Tibial artery (tissue), 4 donors: ENCODE measurements around the gene ZNF511.
"Not testable (repeated sequence)": the region's sequence is repeated elsewhere in the genome, so short reads cannot be mapped to it uniquely, and the experiment has no call there.

Experiments
- DNase-seq, 2 donors: peaks; one replicate each; pipeline ENCODE4 v3.0.0-alpha.2; 2019
- H3K27ac ChIP-seq, 2 donors: fragments of 200-600 bp; sonication (generic) in 1 of 2; 1 replicate in 1 of 2; 2 replicates in 1 of 2; pipeline ENCODE4 v1.5.1; 2018 to 2019; ENCODE audit warnings: mild to moderate bottlenecking in 1 of 2
- H3K27me3 ChIP-seq, 2 donors: fragments of 200-600 bp; sonication (generic) in 1 of 2; one replicate each; pipeline versions ENCODE4 v1.5.1 to v1.6.0; 2016 to 2019
- H3K36me3 ChIP-seq, 3 donors: fragments of 200-600 bp; sonication (generic) in 2 of 3; one replicate each; pipeline ENCODE4 v1.5.1; 2016 to 2019; ENCODE audit warnings: mild to moderate bottlenecking in 2 of 3
- H3K4me1 ChIP-seq, 4 donors: fragments of 200-600 bp; sonication (generic) in 2 of 4; 1 replicate in 3 of 4; 2 replicates in 1 of 4; pipeline ENCODE4 v1.5.1; 2016 to 2019
- H3K4me3 ChIP-seq, 2 donors: fragments of 200-600 bp; sonication (generic) in 1 of 2; 1 replicate in 1 of 2; 2 replicates in 1 of 2; pipeline ENCODE4 v1.5.1; 2018 to 2019; ENCODE audit warnings: mild to moderate bottlenecking in 2 of 2
- H3K9me3 ChIP-seq, 3 donors: fragments of 200-600 bp; sonication (generic) in 1 of 3; one replicate each; pipeline ENCODE4 v1.5.1; 2016 to 2019
- CTCF ChIP-seq, 2 experiments: fragments of 200-600 bp in 1 of 2; fragments of 450-650 bp in 1 of 2; IDR thresholded peaks; one replicate each; pipeline ENCODE4 v1.5.1; 2017 to 2019; ENCODE audit warnings: antibody characterized with exemption in 2 of 2, mild to moderate bottlenecking in 1 of 2, moderate library complexity in 1 of 2
- intact Hi-C: fragments of 100-400 bp; cut with DNase I; formaldehyde crosslinking; loops from one replicate; pipeline ENCODE4 v1.15.0; 2023; ENCODE audit warnings: low total_unique reads

ZNF511 gene

GRCh38 chr10:133318494-133319127 is 9.9 kb downstream of the ZNF511 start:
- Histone ChIP-seq H3K27ac (no peak overlapping the region), H3K4me3 (peak overlapping the region in 1 of 2 donors; percentile 31), H3K27me3 (peaks cover 0 to 30% of the 10 kb centered on the region in 2 donors), H3K9me3 (no peaks in the 10 kb centered on the region), H3K36me3 (no peaks in the 10 kb centered on the region), H3K4me1 (peaks cover 0 to 9% (median 5%) of the 10 kb centered on the region in 4 donors)
- intact Hi-C loops: no loop called here
- peak; percentile 32 to 38 for TF ChIP-seq CTCF (IDR thresholded peaks at IDR 0.05)
- no peak for DNase-seq

- H3K27ac ChIP-seq, H3K9me3 ChIP-seq, H3K4me3 ChIP-seq, intact Hi-C loops, H3K36me3 ChIP-seq, DNase-seq: not testable (repeated sequence)
- Histone ChIP-seq H3K27me3 (peaks cover 0 to 50% of the 10 kb centered on the region in 2 donors), H3K4me1 (peaks cover 0 to 25% (median 22%) of the 10 kb centered on the region in 4 donors)
These were observed 12.2 kb downstream of the ZNF511 start for GRCh38 chr10:133320852-133321422.

- H3K27ac ChIP-seq, H3K4me3 ChIP-seq, H3K9me3 ChIP-seq, DNase-seq, intact Hi-C loops, H3K36me3 ChIP-seq: not testable (repeated sequence)
- peaks cover 0 to 62% of the 10 kb centered on the region in 2 donors for H3K27me3 ChIP-seq
- H3K4me1 ChIP-seq: peaks cover 0 to 29% (median 25%) of the 10 kb centered on the region in 4 donors
These were observed 13.5 kb downstream of the ZNF511 start for GRCh38 chr10:133322064-133322709.

- no peak for TF ChIP-seq CTCF (IDR thresholded peaks at IDR 0.05)
- no peak overlapping the region for H3K4me3 ChIP-seq
- peaks cover 0 to 24% (median 19%) of the 10 kb centered on the region in 4 donors for H3K4me1 ChIP-seq
- peaks cover 0 to 73% of the 10 kb centered on the region in 2 donors for H3K27me3 ChIP-seq
- DNase-seq: peak in 1 of 2 donors; percentile 18
- intact Hi-C loops: no loop called here
- no peaks in the 10 kb centered on the region for H3K9me3 ChIP-seq
- no peaks in the 10 kb centered on the region for H3K36me3 ChIP-seq
- H3K27ac ChIP-seq: no peak overlapping the region
These were observed 15.6 kb downstream of the ZNF511 start for GRCh38 chr10:133324198-133324792.

- H3K36me3 ChIP-seq: no peaks in the 10 kb centered on the region
- H3K27me3 ChIP-seq: peaks cover 0 to 73% of the 10 kb centered on the region in 2 donors
- no peaks in the 10 kb centered on the region for H3K9me3 ChIP-seq
- DNase-seq: peak in 1 of 2 donors; percentile 3
- TF ChIP-seq CTCF (IDR thresholded peaks at IDR 0.05): no peak
- peaks cover 0 to 30% (median 20%) of the 10 kb centered on the region in 4 donors for H3K4me1 ChIP-seq
- peak overlapping the region in 1 of 2 donors; percentile 51 for H3K4me3 ChIP-seq
- intact Hi-C loops: no loop called here
- H3K27ac ChIP-seq: no peak overlapping the region
These were observed 16.1 kb downstream of the ZNF511 start for GRCh38 chr10:133324857-133325260.

- no peak for DNase-seq
- TF ChIP-seq CTCF (IDR thresholded peaks at IDR 0.05): no peak
- Histone ChIP-seq H3K36me3 (no peaks in the 10 kb centered on the region), H3K4me1 (peaks cover 0 to 32% (median 22%) of the 10 kb centered on the region in 4 donors), H3K4me3 (peak overlapping the region; percentile 32 to 51), H3K27me3 (peaks cover 0 to 67% of the 10 kb centered on the region in 2 donors), H3K27ac (no peak overlapping the region), H3K9me3 (no peaks in the 10 kb centered on the region)
- intact Hi-C loops: no loop called here
These were observed 16.9 kb downstream of the ZNF511 start for GRCh38 chr10:133325440-133326222.
